Right ventricle myocardium inferior (tissue), 1 donor: Measurements from ENCODE around the gene PIGQ. TPM values are rescaled to one million over a fixed set of nuclear protein-coding genes. Genes with fewer than 3 reads are reported as not detected.
A peak's percentile ranks its signal among the peaks of the same experiment; 100 is the strongest.

Experiments used
- ATAC-seq: fragments of 200-7000 bp; cut with Tn5 transposase; one replicate; pipeline ENCODE4 v1.9.1; 2020; ENCODE audit warnings: mild to moderate bottlenecking, moderate library complexity
- DNase-seq: peaks from one replicate; pipeline ENCODE4 v3.0.0; 2021; ENCODE audit errors: missing footprints
- intact Hi-C: fragments of 100-400 bp; cut with DNase I; formaldehyde crosslinking; loops from one replicate; pipeline ENCODE4 v1.11.0; 2022
- total RNA-seq: library from RNA; stranded (reverse); fragmentation: NEBNext Ultra II Directional; extraction: Animal tissue kit (Norgen Biotek cat#: 25700); gene quantifications from one replicate; pipeline ENCODE4 v1.2.1, GENCODE V29; 2021
- donor health status: DM: no; HTN: yes; CAD: no; lungs with severe emphysema.

The PIGQ gene
- total RNA-seq, 1 donor from 2014 or later = 16.6 TPM

GRCh38 chr16:552171-552570 lies 17.6 kb upstream of the PIGQ start:
- DNase-seq (no peak), ATAC-seq (no peak)
- intact Hi-C loops = no loop called here

DNA sequence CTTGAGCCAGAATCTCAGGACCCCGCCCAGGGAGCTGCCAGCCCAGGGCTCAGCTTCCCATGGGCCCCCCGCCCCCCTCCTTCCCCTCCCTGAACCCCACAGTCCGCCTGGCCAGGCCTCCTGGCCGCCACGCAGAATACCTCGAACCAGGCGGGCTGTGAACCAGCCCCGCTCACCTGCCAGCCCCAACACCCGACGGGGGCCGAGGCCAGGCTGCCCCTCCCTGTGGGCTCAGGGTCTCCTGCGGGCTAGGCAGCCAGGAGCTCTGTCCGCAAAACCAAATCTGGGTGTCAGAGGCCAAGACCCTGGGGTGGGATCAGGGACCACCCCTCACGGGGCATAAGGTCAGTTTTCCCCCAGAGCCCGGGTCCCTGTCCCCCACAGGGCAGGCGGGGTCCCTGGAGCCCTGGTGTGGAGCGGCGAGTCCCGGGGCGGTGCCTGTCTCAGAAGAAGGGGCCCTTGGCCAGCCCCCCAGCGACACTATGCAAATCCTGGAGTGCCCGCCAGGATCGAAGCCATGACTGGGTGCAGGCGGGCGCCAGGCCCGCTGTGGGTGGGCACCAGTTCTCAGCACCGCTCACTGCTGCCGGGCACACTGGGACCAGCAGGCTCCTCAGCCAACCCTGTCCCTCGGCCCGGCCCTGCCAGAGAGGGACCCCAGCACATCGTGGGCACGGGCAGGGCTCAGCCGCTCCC lies 16.0 kb upstream of the PIGQ start:
- ATAC-seq (no peak), DNase-seq (no peak)
- intact Hi-C loops = no loop called here

GRCh38 chr16:554297-554621 lies 15.5 kb upstream of the PIGQ start:
- ATAC-seq = no peak
- no peak for DNase-seq
- intact Hi-C loops = no loop called here

DNA sequence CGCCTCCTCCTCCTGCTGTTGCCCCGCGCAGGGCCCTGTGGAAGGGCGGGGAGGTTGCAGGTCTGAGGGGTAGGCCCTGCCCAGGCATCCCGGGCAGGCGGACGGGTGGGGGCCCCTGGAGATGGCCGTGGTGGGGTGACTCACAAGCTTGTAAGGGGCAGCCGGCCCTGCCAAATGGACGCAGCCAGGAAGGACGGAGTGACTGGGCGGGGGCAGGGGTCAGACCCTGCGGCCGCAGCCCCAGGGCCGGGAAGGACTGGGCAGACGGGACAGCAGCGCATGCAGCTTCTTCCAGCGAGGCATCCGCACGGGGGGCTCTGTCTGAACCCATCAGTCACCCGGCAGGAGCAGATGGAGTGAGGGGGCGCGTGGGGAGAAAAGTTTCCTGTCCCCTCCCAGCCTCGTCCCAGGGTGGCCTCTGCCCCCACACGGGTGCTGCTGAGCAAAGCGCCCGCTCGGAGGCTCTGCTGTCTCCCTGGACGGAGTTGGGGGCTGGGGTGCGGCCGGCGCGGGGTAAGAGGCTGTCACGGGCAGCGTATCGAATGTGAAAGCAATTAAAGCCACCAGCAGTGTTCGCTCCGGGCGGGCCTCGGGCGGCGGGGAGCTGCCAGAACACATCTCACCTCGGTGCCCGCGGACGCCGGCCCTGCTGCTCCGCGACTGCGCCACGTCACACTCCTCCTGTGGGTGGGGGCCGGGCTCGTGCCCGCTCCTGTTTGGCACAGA lies 15.0 kb upstream of the PIGQ start:
- DNase-seq = no peak

DNA sequence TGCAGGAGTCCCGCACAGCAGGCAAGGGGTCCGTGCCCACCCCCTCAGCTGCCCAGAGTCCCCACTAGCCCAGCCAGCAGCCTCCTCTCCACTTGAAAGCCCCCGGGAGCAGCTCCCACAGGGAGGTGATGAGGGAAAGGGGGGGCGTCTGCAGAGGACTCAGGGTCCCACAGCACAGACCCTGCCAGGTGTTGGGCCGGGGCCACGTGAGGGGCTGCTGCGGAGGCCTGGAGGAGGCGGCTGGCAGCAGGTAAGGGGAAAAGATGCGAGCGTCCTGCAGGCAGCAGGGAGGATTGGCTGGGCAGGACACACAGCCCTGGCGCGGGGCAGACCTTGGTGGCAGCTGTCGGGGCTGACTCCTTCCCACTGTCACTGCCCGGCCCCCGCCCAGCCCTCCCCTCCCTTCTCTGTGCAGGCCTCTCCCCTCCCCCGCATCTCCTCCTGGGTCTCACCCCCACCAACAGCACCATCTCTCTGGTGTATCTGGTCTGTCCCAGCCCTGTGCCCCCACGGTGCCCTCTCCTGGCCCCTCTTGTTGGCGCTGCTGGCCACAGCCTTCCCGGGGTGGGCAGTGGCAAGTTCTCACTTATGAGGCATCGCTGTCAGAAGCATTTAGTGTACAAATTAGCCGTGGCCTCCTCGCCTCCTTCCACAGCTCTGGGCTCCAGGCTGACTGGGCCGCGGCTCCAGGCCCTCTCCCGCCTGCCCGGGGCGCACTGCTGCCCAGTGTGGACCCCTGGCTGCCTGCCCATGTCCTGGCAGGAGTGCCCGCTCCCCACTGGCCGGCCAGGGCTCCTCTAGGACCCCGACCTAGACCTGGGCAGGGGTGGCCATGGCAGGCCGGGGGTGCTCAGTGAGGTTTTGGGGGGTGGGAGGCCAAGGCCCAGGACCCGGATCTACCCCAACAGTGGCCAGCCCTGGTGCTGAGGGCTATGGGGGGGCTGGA lies 14.0 kb upstream of the PIGQ start:
- intact Hi-C loops = no loop called here
- DNase-seq = no peak
- no peak for ATAC-seq

More for the DNA sequence above, 15.0 kb upstream of the PIGQ start:
- intact Hi-C loops = no loop called here
- ATAC-seq = no peak

- DNase-seq (no peak), ATAC-seq (no peak)
- intact Hi-C loops = no loop called here
Observed at GRCh38 chr16:556474-557173, 13.1 kb upstream of the PIGQ start.

GRCh38 chr16:557463-558297 lies 12.1 kb upstream of the PIGQ start:
- ATAC-seq (no peak), DNase-seq (no peak)
- intact Hi-C loops = no loop called here

GRCh38 chr16:558298-559020 lies 11.3 kb upstream of the PIGQ start:
- intact Hi-C loops = no loop called here
- ATAC-seq = peak; percentile 41
- DNase-seq = no peak

GRCh38 chr16:559021-559380 lies 10.8 kb upstream of the PIGQ start:
- ATAC-seq = no peak
- intact Hi-C loops = no loop called here

DNA sequence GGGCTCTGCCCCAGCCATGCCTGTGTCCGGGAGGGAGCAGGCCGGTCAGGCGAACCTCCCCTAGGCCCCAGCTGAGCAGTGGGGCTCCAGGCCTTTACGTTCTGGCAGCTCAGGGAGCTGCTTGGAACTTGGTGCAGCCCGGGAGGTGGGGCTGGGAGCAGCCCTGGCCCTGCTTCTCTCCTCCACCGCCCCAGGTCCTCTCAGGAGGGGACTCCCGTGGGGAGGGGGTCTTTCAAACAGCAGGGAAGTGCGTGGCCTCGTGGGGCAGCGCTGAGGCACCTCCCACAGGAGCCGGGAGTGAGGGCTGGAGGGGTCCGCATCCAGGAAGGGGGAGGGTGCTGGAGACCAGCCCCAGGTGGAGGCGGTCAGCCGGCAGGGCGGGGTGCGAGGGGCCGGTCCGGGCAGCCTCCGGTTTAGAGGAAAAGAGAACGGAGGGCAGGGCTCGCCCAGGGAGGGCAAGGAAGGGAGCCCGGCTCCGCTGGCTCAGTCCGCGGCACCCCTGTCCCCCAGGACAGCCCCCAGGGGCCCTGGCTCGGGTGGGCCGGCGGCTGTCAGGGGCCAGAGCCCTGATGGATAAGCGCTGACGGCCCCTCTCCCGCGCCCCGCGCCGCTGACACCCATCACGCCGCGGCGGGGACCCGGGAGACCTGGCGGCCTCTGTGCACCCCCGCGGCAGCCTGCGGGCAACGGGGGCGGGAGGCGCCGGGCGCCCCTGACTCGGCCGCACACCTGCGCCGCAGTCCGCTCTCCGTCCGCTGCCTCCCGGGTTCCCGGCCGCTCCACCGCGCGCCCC lies 10.2 kb upstream of the PIGQ start:
- ATAC-seq = no peak
- intact Hi-C loops = no loop called here
- DNase-seq = no peak

More at GRCh38 chr16:559021-559380, 10.8 kb upstream of the PIGQ start:
- no peak for DNase-seq

- no peak for ATAC-seq
Observed at GRCh38 chr16:560204-560700, 9.5 kb upstream of the PIGQ start, which contains the start of gene PRR35. Gene PRR35 (plus strand): TSS chr16:560394. CDS start chr16:563295, 2,901 bp downstream.

DNA sequence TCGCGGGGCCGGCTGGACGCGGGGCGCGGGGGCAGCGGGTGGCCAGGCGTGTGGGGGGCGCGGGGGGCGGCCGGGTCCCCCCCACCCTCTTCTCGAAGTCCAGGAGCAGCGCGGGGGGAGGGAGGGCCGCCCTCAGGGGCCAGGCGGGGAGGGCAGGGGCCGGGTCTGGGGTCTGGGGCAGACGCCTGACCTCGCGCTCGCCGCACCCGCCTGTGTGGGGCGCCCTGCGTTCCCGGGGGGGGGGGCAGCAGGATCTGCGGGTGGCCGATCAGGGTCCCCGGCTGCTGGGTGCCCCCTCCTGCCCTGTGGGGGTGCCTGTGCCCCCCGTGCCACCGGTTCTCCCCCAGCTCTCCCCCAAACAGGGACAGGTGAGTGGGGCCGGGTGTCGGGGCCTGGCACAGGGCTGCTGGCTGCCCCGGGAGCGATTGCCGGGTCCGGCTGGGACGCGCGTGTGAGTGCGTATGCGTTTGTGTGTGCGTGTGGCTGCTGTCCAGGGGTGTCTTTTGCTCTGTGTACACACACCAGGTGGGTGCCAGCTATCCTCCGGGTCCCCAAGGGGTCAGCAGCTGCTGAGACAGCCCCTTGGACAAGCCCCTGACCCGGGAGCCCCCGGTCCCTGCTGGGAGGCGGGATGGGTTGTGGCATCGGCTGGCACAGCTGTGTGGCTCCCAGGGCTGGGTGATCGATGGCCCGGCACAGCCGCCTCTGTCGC lies 8.9 kb upstream of the PIGQ start:
- DNase-seq (no peak), ATAC-seq (no peak)
- intact Hi-C loops = no loop called here

More at GRCh38 chr16:560204-560700, 9.5 kb upstream of the PIGQ start, which contains the start of gene PRR35:
- intact Hi-C loops = no loop called here
- DNase-seq = no peak

DNA sequence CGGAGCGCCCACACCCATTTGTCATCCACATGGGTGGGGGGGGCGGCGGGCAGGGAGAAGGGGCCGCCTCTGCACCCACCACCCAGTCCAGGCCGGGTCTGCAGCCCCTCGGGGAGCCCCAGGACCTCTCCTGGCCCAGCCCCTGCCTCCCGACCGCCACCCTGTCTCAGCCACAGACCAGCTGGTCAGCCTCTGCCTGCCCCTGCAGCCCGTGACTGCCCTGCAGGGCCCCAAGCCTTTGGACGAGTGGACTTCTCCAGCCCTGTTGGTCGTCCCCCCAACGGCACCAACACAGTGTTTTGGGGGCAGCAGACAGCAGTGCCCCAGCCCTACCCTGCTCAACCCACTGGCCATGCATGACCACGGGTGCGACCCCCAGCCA lies 8.4 kb upstream of the PIGQ start:
- intact Hi-C loops = no loop called here
- no peak for ATAC-seq
- no peak for DNase-seq

DNA sequence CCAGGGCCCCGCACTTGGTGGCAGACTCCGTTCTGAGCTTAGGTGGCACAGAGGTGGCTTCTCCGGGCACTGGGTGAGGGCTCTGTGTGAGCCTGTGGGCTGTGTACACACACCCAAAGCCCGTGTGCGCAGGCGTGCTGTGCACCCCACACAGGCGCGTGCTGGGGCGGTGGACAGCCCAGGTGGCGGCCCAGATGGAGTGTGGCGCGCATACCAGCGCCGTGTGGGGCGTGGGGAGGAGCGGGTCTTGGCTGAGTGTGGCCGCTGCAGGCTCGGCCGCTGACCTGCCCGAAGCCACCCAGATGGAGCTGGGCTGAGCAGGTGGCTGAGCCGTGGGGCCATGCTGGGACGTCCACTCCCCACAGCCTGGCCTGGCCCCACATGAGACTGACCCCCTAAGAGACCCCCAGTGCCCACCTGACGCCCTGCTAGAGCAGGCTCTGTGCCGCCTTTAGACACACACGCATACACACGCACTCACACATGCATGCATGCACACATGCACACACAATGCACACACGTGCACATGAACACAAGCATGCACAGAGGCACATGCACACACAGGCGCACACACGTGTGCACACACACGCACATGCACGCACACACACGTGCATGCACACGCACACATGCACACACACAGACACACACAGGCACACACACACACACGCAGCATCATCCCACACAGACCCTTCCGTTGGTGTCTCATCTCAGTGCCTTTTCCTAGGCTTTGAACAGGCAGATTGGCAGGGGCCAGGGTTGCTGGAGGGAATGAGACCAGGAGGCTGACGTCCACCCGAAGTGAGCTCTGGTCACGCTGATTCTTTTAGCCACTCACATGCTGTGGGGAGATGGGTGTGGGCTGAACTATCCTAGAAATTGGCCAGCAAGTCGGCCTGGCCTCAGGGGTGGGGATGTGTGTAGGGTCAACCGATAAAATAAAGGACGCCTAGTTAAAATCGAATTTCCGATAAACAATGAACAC lies 7.5 kb upstream of the PIGQ start:
- DNase-seq = no peak
- intact Hi-C loops = no loop called here
- no peak for ATAC-seq
